CD4-positive, CD25-positive, alpha-beta regulatory T cell (primary cell): Measurements from ENCODE around the gene OGFR. TPM values are rescaled to one million over a fixed set of nuclear protein-coding genes. Genes with fewer than 3 reads are reported as not detected.
A peak's percentile ranks its signal among the peaks of the same experiment; 100 is the strongest.

Source experiments
- ATAC-seq, 2 donors: fragments of 150-1000 bp; cut with Tn5 transposase; one replicate each; pipeline ENCODE4 v1.10.0; 2021; ENCODE audit warnings: low read depth in 2 of 2, moderate number of reproducible peaks in 2 of 2, moderate library complexity in 1 of 2
- DNase-seq, 3 donors: peaks; one replicate each; pipeline versions ENCODE4 v3.0.0 to v3.0.0-alpha.2; 2012 to 2022; ENCODE audit warnings: mixed read lengths in 1 of 3
- H3K27ac ChIP-seq: one replicate; pipeline ENCODE4 v1.7.0; 2013; ENCODE audit warnings: mild to moderate bottlenecking, low read length; ENCODE audit not compliant: insufficient read depth, poor library complexity, severe bottlenecking
- H3K27me3 ChIP-seq: one replicate; pipeline ENCODE4 v1.7.0; 2013; ENCODE audit warnings: low read length; ENCODE audit not compliant: control insufficient read depth, insufficient read depth
- H3K36me3 ChIP-seq: one replicate; pipeline ENCODE4 v1.7.0; 2013; ENCODE audit warnings: mild to moderate bottlenecking, low read length, moderate library complexity; ENCODE audit not compliant: control insufficient read depth, insufficient read depth
- H3K4me1 ChIP-seq: 2 replicates; pipeline ENCODE4 v1.7.0; 2013; ENCODE audit warnings: mild to moderate bottlenecking, low read length; ENCODE audit not compliant: insufficient read depth, control insufficient read depth, poor library complexity, severe bottlenecking
- H3K4me3 ChIP-seq: one replicate; pipeline ENCODE4 v1.7.0; 2013; ENCODE audit warnings: low read depth, mild to moderate bottlenecking, low read length, moderate library complexity
- H3K9me3 ChIP-seq, 2 experiments: 1 replicate in 1 of 2; 2 replicates in 1 of 2; pipeline ENCODE4 v1.7.0; 2013; ENCODE audit warnings: low read length in 2 of 2, mild to moderate bottlenecking in 1 of 2, moderate library complexity in 1 of 2; ENCODE audit not compliant: control insufficient read depth in 2 of 2
- H3K27ac Mint-ChIP-seq, 3 donors: one replicate each; pipeline ENCODE4 v1.8.0; 2020 to 2022; ENCODE audit warnings: mild to moderate bottlenecking in 3 of 3, mixed read lengths in 3 of 3, moderate library complexity in 2 of 3
- H3K27me3 Mint-ChIP-seq: one replicate; pipeline ENCODE4 v1.8.0; 2022; ENCODE audit warnings: mild to moderate bottlenecking, mixed read lengths
- H3K36me3 Mint-ChIP-seq: one replicate; pipeline ENCODE4 v1.8.0; 2020; ENCODE audit warnings: mixed read lengths
- H3K4me1 Mint-ChIP-seq, 4 donors: one replicate each; pipeline ENCODE4 v1.8.0; 2020 to 2022; ENCODE audit warnings: mixed read lengths in 4 of 4, mild to moderate bottlenecking in 1 of 4
- H3K4me3 Mint-ChIP-seq, 4 donors: one replicate each; pipeline ENCODE4 v1.8.0; 2020 to 2022; ENCODE audit warnings: mild to moderate bottlenecking in 4 of 4, mixed read lengths in 4 of 4, moderate library complexity in 3 of 4
- H3K9me3 Mint-ChIP-seq, 7 donors: one replicate each; pipeline ENCODE4 v1.8.0; 2020 to 2022; ENCODE audit warnings: mixed read lengths in 7 of 7, mild to moderate bottlenecking in 3 of 7, moderate library complexity in 2 of 7
- polyA plus RNA-seq, 4 donors: library from polyadenylated mRNA; unstranded; fragments of 300-500 nt; fragmentation: Illumina TruSeq; gene quantifications; one replicate each; pipeline ENCODE4 v1.2.3, GENCODE V29; 2021
- total RNA-seq: library from RNA; stranded (reverse); gene quantifications from one replicate; pipeline ENCODE4 v1.2.3, GENCODE V29; 2022

OGFR gene
- total and polyA plus RNA-seq, 5 donors from 2014 or later: 41.5 to 61.1 (median 42.2) TPM

DNA sequence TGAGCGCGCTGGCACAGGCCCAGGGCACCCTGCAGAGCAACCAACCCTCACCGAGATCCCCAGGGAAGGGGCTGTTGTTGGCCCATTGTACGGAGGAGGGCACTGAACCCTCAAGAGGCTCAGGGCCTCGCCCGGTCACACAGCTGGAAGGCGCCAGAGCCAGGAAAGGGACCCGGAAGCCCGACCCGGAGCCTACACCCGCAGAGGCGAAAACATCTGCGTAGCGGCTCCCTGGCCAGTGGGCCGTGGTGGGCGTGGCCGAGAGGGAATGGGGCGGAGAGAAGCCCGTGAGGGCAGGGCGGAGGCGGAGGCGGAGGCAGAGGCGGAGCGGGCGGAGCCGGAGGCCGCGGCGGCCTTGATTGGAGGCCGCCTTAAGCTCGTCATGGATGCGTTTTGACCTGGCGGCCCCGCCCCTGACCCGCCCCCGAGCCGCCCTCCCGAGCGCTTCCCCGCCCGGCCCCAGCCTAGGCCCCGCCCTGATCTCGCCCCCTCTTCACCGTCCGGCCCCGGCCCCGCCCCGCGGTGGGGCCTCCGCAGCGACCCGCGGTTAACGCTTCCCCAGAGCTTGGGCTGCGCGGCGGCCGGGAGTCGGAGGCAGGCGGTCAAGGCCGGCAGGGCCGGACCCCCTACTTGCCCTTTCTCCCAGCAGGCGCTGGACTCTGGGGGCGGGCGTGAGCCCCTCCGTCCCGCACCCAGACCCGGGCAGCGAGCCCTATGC, 10.5 kb upstream of the OGFR start:
- Mint-ChIP-seq H3K27me3 (peaks cover 21% of the 10 kb centered on the region), H3K4me1 (peaks cover 0 to 57% (median 24%) of the 10 kb centered on the region in 4 donors), H3K27ac (peak overlapping the region; percentile 95 to 98 (median 97)), H3K4me3 (peak overlapping the region; percentile 89 to 94 (median 92)), H3K36me3 (peaks cover 13% of the 10 kb centered on the region), H3K9me3 (no peaks in the 10 kb centered on the region)
- H3K27ac ChIP-seq: peak overlapping the region; percentile 89
- peaks cover 46% of the 10 kb centered on the region for H3K4me1 ChIP-seq
- peak overlapping the region; percentile 72 for H3K4me3 ChIP-seq
- H3K9me3 ChIP-seq: no peaks in the 10 kb centered on the region
- H3K36me3 ChIP-seq: peaks cover 7% of the 10 kb centered on the region
- peak; percentile 79 to 80 for ATAC-seq
- peak; percentile 91 to 97 (median 95) for DNase-seq
- H3K27me3 ChIP-seq: no peaks in the 10 kb centered on the region

DNA sequence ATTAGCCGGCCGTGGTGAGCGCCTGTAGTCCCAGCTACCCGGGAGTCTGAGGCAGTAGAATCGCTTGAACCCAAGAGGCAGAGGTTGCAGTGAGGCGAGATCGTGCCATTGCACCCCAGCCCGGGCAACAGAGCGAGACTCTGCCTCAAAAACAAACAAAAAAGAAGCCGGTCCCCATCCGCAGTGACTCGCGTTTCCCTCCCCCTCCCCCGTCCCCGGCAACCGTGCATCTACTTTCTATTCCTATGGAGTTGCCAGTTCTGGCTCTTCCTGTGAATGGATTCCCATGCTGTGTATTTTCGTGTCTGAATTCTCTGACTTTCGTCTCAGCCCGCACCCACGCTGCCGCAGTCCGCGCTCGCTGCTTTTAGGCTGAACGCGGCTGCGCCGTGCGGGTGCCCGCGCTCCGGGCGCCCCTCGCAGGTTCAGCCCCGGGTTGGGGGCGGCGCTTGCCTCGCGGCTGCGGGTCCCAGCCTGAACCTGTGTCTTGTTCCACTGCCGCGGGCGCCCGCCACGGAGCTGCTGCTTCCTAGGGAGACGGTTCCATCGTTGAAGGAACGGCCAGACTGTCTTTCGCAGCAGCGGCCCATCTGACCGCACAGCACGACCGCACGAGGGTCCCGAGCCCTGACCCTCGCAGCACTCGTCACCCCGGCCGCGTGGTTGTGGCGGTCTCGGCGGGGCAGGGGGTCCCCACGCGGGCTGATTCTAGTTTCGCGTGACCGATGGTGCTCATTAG, 9.4 kb upstream of the OGFR start:
- Mint-ChIP-seq H3K27me3 (peaks cover 21% of the 10 kb centered on the region), H3K9me3 (no peaks in the 10 kb centered on the region), H3K4me3 (peak overlapping the region; percentile 89 to 94 (median 92)), H3K36me3 (peaks cover 19% of the 10 kb centered on the region), H3K27ac (peak overlapping the region; percentile 95 to 98 (median 97)), H3K4me1 (peaks cover 0 to 60% (median 24%) of the 10 kb centered on the region in 4 donors)
- no peak for ATAC-seq
- Histone ChIP-seq H3K27ac (peak overlapping the region; percentile 89), H3K9me3 (no peaks in the 10 kb centered on the region), H3K36me3 (peaks cover 11% of the 10 kb centered on the region), H3K4me1 (peaks cover 46% of the 10 kb centered on the region), H3K27me3 (no peaks in the 10 kb centered on the region), H3K4me3 (peak overlapping the region; percentile 72)
- DNase-seq: peak; percentile 58 to 70 (median 67)

DNA sequence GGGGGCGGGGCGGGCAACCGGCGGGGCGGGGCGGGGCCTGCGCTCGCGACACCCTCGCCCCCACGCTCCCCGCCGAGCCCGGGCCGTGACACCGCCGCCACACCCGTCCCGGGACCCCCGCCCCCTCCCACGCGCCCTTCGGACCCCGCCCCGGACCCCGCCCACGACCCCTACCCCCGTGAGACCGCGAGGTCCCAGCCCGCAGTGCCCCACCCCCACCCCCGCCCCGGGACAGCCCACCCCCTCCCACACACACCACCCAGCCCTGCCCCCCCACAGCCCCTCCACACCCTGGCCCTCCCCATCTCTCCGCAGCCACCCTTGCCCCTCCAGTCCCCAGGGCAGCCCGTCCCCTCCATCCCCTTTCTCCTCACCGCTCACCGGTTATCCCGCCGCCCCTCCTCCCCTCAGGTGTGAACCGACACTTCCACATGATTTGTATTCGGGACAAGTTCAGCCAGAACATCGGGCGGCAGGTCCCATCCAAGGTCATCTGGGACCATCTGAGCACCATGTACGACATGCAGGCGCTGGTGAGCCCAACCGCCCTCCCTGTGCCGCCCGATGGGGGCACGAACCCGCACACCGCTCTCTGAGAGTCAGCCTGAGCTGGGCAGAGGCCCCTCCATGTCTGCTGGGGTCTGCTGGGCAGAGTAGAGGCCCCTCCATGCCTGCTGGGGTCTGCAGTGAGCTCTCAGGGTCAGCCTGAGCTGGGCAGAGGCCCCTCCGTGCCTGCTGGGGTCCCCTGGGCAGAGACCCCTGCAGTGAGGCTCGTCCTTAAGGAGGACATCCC, 7.7 kb upstream of the OGFR start:
- peak overlapping the region; percentile 77 to 88 (median 84) for H3K4me3 Mint-ChIP-seq

DNA sequence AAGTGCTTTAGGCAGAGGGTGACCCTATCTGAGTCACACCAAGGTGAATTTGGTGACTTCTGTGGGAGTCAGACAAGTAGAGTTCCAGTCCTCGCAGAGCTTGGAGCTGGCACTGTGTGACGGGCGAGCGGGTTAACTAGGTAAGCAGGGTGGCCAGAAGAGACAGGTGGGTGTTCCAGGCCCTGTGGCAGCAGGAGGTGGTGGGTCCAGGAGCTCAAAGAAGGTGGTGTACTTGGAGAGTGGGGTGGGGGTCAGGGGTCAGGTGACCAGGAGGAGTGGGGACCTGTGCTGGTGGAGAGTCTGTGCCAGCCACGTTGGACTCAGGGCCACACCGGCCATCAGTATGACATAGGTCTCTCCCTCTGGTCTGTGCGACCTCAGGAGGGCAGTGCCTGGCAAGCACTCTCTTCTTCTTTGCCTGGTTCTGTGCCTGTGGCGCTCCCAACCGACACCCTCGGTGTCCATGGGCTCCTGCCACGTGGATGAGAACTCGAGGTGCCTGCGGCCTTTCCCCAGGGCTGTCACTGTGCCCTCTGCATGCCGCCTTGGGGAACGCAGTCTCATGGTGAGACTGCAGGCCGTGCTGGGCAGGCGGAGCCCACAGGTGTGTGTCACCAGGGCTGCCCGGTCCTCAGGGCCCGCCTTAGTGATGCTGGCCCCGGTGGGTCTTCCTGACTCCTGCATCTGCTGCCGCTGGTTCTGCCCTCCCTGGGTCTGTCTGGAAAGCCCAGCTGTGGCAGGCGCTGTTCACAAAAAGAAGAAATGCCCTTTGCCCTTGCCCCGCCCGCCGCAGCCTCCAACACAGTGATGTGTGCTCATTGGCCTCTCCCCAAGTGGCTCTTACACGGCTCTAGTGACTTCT, 6.7 kb upstream of the OGFR start:
- Histone ChIP-seq H3K4me3 (no peak overlapping the region), H3K36me3 (peaks cover 11% of the 10 kb centered on the region)

More for the DNA sequence above, 7.7 kb upstream of the OGFR start:
- Histone ChIP-seq H3K36me3 (peaks cover 11% of the 10 kb centered on the region), H3K4me3 (no peak overlapping the region), H3K9me3 (no peaks in the 10 kb centered on the region), H3K27me3 (no peaks in the 10 kb centered on the region), H3K4me1 (peaks cover 42% of the 10 kb centered on the region), H3K27ac (peak overlapping the region; percentile 89)
- no peaks in the 10 kb centered on the region for H3K9me3 Mint-ChIP-seq
- ATAC-seq (no peak), DNase-seq (no peak)
- H3K27me3 Mint-ChIP-seq: peaks cover 14% of the 10 kb centered on the region
- peaks cover 0 to 52% (median 18%) of the 10 kb centered on the region in 4 donors for H3K4me1 Mint-ChIP-seq
- H3K27ac Mint-ChIP-seq: peak overlapping the region in 2 of 3 donors; percentile 42 to 69
- peaks cover 21% of the 10 kb centered on the region for H3K36me3 Mint-ChIP-seq

DNA sequence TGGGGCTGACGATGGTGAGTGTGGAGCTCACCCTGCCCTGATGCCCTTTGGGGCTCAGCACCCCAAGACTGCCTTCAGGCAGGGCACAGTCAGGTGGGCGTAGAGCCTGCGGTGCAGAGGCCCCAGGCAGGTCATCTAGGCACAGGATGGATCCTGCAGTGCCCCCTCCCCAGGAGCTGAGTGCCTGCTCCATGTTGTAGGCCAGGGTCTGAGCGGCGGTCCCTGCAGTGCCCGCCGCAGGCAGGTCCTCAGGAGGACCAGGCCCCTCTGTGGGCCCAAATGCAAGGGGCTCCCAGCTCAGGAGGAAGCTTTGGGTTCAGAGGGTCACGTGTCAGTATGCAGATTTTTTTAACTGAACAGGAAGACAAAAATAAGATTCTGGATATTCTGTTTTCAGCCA, 5.6 kb upstream of the OGFR start:
- Mint-ChIP-seq H3K36me3 (peaks cover 23% of the 10 kb centered on the region), H3K27ac (no peak overlapping the region), H3K4me1 (peaks cover 0 to 38% (median 19%) of the 10 kb centered on the region in 4 donors), H3K9me3 (no peaks in the 10 kb centered on the region), H3K4me3 (peak overlapping the region in 1 of 4 donors; percentile 88), H3K27me3 (peaks cover 17% of the 10 kb centered on the region)
- Histone ChIP-seq H3K27ac (no peak overlapping the region), H3K36me3 (peaks cover 11% of the 10 kb centered on the region), H3K9me3 (no peaks in the 10 kb centered on the region), H3K4me3 (no peak overlapping the region), H3K4me1 (peaks cover 33% of the 10 kb centered on the region), H3K27me3 (no peaks in the 10 kb centered on the region)
- ATAC-seq (no peak), DNase-seq (no peak)

More for the DNA sequence above, 6.7 kb upstream of the OGFR start:
- peaks cover 40% of the 10 kb centered on the region for H3K4me1 ChIP-seq
- DNase-seq (no peak), ATAC-seq (no peak)
- H3K27me3 Mint-ChIP-seq: peaks cover 14% of the 10 kb centered on the region
- H3K4me3 Mint-ChIP-seq: peak overlapping the region; percentile 79 to 88 (median 84)
- peak overlapping the region in 2 of 3 donors; percentile 36 to 42 for H3K27ac Mint-ChIP-seq
- H3K27ac ChIP-seq: peak overlapping the region; percentile 23
- H3K9me3 Mint-ChIP-seq: no peaks in the 10 kb centered on the region
- H3K36me3 Mint-ChIP-seq: peaks cover 21% of the 10 kb centered on the region
- H3K9me3 ChIP-seq: no peaks in the 10 kb centered on the region
- H3K4me1 Mint-ChIP-seq: peaks cover 0 to 43% (median 18%) of the 10 kb centered on the region in 4 donors
- no peaks in the 10 kb centered on the region for H3K27me3 ChIP-seq

DNA sequence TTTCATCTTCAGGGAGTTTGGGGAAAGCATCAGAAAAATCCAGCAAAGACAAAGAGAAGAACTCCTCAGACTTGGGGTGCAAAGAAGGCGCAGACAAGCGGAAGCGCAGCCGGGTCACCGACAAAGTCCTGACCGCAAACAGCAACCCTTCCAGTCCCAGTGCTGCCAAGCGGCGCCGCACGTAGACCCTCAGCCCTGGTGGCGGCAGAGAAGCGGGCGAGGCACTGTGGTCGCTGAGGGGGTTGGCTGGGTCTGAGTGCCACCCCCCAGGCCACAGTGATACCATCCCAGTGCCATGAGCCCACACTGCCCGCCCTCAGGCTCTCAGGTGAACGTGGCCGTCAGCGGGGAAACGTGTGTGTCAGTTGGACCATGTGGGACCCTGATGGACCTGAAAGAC, 5.2 kb upstream of the OGFR start:
- peaks cover 25% of the 10 kb centered on the region for H3K36me3 Mint-ChIP-seq
- no peaks in the 10 kb centered on the region for H3K9me3 ChIP-seq
- peaks cover 19% of the 10 kb centered on the region for H3K27me3 Mint-ChIP-seq
- peaks cover 36% of the 10 kb centered on the region for H3K4me1 ChIP-seq
- no peaks in the 10 kb centered on the region for H3K9me3 Mint-ChIP-seq
- no peak overlapping the region for H3K27ac Mint-ChIP-seq
- H3K4me3 ChIP-seq: no peak overlapping the region
- ATAC-seq (no peak), DNase-seq (no peak)
- no peak overlapping the region for H3K27ac ChIP-seq
- H3K36me3 ChIP-seq: peaks cover 11% of the 10 kb centered on the region
- H3K4me3 Mint-ChIP-seq: peak overlapping the region in 1 of 4 donors; percentile 71
- peaks cover 0 to 40% (median 18%) of the 10 kb centered on the region in 4 donors for H3K4me1 Mint-ChIP-seq
- no peaks in the 10 kb centered on the region for H3K27me3 ChIP-seq
